Keratinocyte (primary cell): Measurements from ENCODE around the gene ATXN7L3. TPM values are rescaled to one million over a fixed set of nuclear protein-coding genes. Genes with fewer than 3 reads are reported as not detected.

Experiments used
- DNase-seq: peaks from one replicate; pipeline ENCODE4 v3.0.0-alpha.2; 2011; ENCODE audit warnings: low read depth, missing footprints, low spot score
- FAIRE-seq: peaks from 2 replicates; lab custom pipeline; 2011; peaks lifted over from hg19 to GRCh38; lab: Jason Lieb, UNC
- H2AFZ ChIP-seq: 2 replicates; pipeline ENCODE4 v1.6.0; 2012; ENCODE audit warnings: low read length, control low read depth, inconsistent platforms; ENCODE audit not compliant: control insufficient read depth
- H3K27ac ChIP-seq: 2 replicates; pipeline ENCODE4 v1.5.1; 2011; ENCODE audit warnings: low read length; ENCODE audit not compliant: control insufficient read depth, insufficient read depth
- H3K27me3 ChIP-seq: 3 replicates; pipeline ENCODE4 v1.6.0; 2011; ENCODE audit warnings: low read length; ENCODE audit not compliant: control insufficient read depth, insufficient read depth; ENCODE audit errors: extremely low read depth
- H3K36me3 ChIP-seq, 2 experiments: 2 replicates in 1 of 2; 3 replicates in 1 of 2; pipeline ENCODE4 v1.5.1; 2011; ENCODE audit warnings: low read length in 2 of 2, mild to moderate bottlenecking in 1 of 2; ENCODE audit not compliant: control insufficient read depth in 2 of 2, insufficient read depth in 2 of 2; ENCODE audit errors: extremely low read depth in 1 of 2
- H3K4me1 ChIP-seq: 3 replicates; pipeline ENCODE4 v1.5.1; 2011; ENCODE audit warnings: low read length; ENCODE audit not compliant: control insufficient read depth, insufficient read depth; ENCODE audit errors: extremely low read depth
- H3K4me2 ChIP-seq: 3 replicates; pipeline ENCODE4 v1.6.0; 2011; ENCODE audit warnings: low read depth, low read length; ENCODE audit not compliant: control insufficient read depth, insufficient read depth; ENCODE audit errors: extremely low read depth
- H3K4me3 ChIP-seq, 3 experiments: fragments of 200-600 bp in 1 of 3; sonication (generic) in 1 of 3; 2 replicates in 2 of 3; 3 replicates in 1 of 3; pipeline ENCODE4 v1.5.1; 2011 to 2016; ENCODE audit warnings: low read length in 3 of 3, mild to moderate bottlenecking in 3 of 3, control low read depth in 2 of 3, inconsistent platforms in 1 of 3, low read depth in 1 of 3, mixed read lengths in 1 of 3, mixed run types in 1 of 3, moderate library complexity in 1 of 3; ENCODE audit not compliant: control insufficient read depth in 2 of 3, insufficient read depth in 2 of 3; ENCODE audit errors: extremely low read depth in 1 of 3
- H3K79me2 ChIP-seq: 2 replicates; pipeline ENCODE4 v1.6.0; 2012; ENCODE audit warnings: low read length; ENCODE audit not compliant: control insufficient read depth, insufficient read depth
- H3K9ac ChIP-seq: 3 replicates; pipeline ENCODE4 v1.6.0; 2011; ENCODE audit warnings: low read length; ENCODE audit not compliant: control insufficient read depth, insufficient read depth; ENCODE audit errors: extremely low read depth
- H3K9me1 ChIP-seq: 3 replicates; pipeline ENCODE4 v1.6.0; 2011; ENCODE audit warnings: low read length; ENCODE audit not compliant: control insufficient read depth, insufficient read depth; ENCODE audit errors: extremely low read depth
- H3K9me3 ChIP-seq: 2 replicates; pipeline ENCODE4 v1.5.1; 2012; ENCODE audit warnings: low read depth, low read length; ENCODE audit not compliant: control insufficient read depth
- H4K20me1 ChIP-seq: 3 replicates; pipeline ENCODE4 v1.6.0; 2011; ENCODE audit warnings: low read length; ENCODE audit not compliant: control insufficient read depth, insufficient read depth; ENCODE audit errors: extremely low read depth
- EZH2 ChIP-seq: IDR thresholded peaks from one replicate; pipeline ENCODE4 v1.6.1; 2012; ENCODE audit warnings: inconsistent platforms, mild to moderate bottlenecking, low read length, moderate library complexity
- dilution Hi-C: fragments of 300-500 bp; cut with MboI; formaldehyde crosslinking; loops from one replicate; pipeline ENCODE4 v1.7.0; 2020; ENCODE audit warnings: low sequenced_read_pairs; ENCODE audit not compliant: extremely low pct_ligation_motif_present
- polyA plus RNA-seq, 5 experiments: library from polyadenylated mRNA; depleted of rRNA in 3 of 5; stranded (reverse) in 3 of 5; stranded (forward) in 1 of 5; unstranded in 1 of 5; fragments of >200 nt; gene quantifications; 1 replicate in 1 of 5; 2 replicates in 3 of 5; 3 replicates in 1 of 5; pipeline versions ENCODE4 v1.2.1 to v1.2.3, GENCODE V29; 2011 to 2012; ENCODE audit warnings: missing spikeins in 2 of 5, low read depth in 1 of 5, low replicate concordance in 1 of 5
- TF ChIP-seq, protein P1 (sequence below), 3 experiments: IDR thresholded peaks in 1 of 3; conservative IDR thresholded peaks in 1 of 3; optimal IDR thresholded peaks in 1 of 3; 2 replicates in 2 of 3; 3 replicates in 1 of 3; pipeline versions ENCODE3 to v1.5.1; 2011; ENCODE audit warnings: low read length in 3 of 3, mild to moderate bottlenecking in 3 of 3, moderate library complexity in 2 of 3, control low read depth in 1 of 3, inconsistent platforms in 1 of 3; ENCODE audit not compliant: insufficient read depth in 2 of 3; ENCODE audit errors: extremely low read depth in 1 of 3

ATXN7L3 gene
- polyA plus RNA-seq, 1 donor (not counting 4 experiments of a cell fraction or from before 2014, with no cell fraction given): 32.8 TPM

DNA sequence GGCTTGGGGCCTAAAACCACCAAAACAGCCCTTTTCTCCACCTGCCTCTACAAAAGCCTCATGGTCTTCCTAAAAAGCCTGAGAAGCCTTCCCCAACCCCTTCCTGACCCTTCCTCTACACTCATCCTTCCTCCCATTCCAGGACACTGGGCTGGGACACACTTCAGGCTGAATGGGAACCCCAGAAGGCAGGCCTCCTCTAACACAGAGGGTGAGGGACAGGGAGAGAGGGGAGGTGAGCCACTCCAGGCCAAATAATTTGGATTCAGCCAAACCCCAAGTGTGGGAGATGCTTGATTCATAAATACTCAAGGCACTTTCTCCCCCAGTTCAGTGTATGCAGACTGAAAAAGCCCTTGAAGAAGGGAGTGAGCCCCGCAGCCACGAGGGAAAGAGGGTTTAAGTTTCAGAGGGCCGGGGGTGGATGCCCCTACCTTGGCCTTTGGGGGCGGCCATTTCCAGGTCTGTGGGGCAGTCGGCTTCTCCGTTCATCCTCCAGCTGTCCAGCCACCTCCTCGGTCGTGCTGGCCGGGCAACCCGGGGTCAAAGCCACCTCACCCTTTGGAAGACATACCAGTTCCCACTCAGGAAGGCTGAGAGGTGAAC is 18.2 kb upstream of the ATXN7L3 start:
- Histone ChIP-seq H2AFZ (peak overlapping the region; percentile 40), H4K20me1 (no peaks in the 10 kb centered on the region)
- no peak for FAIRE-seq

DNA sequence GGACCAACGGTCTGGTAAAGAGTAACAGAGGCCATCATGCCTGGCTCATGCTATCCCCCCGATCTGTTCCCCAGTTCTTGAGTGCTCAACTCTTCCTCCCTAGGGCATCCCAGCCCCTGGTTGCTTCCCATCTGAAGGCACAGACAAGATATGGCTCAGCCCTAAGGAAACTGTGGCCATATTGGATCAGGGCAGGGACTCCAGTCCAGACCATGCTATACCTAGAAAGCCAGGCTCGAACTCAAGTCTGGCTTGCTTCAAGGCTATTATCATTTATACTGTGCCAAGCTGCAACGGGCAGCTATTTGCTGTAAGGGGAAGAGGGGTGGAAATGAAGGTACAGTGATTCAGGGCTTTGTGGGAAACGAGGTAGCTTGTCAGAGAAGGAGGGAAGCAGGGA is 17.0 kb upstream of the ATXN7L3 start:
- Histone ChIP-seq H4K20me1 (no peaks in the 10 kb centered on the region), H3K27ac (no peak overlapping the region), H3K36me3 (peaks cover 30 to 31% of the 10 kb centered on the region in 2 experiments), H3K27me3 (no peaks in the 10 kb centered on the region), H3K9me1 (no peaks in the 10 kb centered on the region), H2AFZ (no peak overlapping the region), H3K79me2 (peaks cover 24% of the 10 kb centered on the region), H3K4me1 (peaks cover 15% of the 10 kb centered on the region), H3K4me3 (no peak overlapping the region), H3K4me2 (no peak overlapping the region), H3K9ac (no peak overlapping the region), H3K9me3 (no peaks in the 10 kb centered on the region)
- dilution Hi-C loops: no loop called here
- DNase-seq: no peak
- TF ChIP-seq, protein P1, sequence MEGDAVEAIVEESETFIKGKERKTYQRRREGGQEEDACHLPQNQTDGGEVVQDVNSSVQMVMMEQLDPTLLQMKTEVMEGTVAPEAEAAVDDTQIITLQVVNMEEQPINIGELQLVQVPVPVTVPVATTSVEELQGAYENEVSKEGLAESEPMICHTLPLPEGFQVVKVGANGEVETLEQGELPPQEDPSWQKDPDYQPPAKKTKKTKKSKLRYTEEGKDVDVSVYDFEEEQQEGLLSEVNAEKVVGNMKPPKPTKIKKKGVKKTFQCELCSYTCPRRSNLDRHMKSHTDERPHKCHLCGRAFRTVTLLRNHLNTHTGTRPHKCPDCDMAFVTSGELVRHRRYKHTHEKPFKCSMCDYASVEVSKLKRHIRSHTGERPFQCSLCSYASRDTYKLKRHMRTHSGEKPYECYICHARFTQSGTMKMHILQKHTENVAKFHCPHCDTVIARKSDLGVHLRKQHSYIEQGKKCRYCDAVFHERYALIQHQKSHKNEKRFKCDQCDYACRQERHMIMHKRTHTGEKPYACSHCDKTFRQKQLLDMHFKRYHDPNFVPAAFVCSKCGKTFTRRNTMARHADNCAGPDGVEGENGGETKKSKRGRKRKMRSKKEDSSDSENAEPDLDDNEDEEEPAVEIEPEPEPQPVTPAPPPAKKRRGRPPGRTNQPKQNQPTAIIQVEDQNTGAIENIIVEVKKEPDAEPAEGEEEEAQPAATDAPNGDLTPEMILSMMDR (optimal IDR thresholded peaks at IDR 0.05 in 1 of 3, IDR thresholded peaks at IDR 0.05 in 1 of 3, conservative IDR thresholded peaks at IDR 0.05 in 1 of 3; ENCODE audit: extremely low read depth in 1 of 3, insufficient read depth in 2 of 3, low read length in 3 of 3): no peak
- no peak for TF ChIP-seq EZH2
- no peak for FAIRE-seq

More for the DNA sequence above, 18.2 kb upstream of the ATXN7L3 start:
- no peak for DNase-seq
- Histone ChIP-seq H3K9me1 (no peaks in the 10 kb centered on the region), H3K27ac (peak overlapping the region; percentile 69), H3K27me3 (no peaks in the 10 kb centered on the region), H3K4me2 (peak overlapping the region; percentile 96), H3K4me1 (peaks cover 27% of the 10 kb centered on the region), H3K36me3 (peaks cover 28% of the 10 kb centered on the region in 2 experiments), H3K4me3 (peak overlapping the region; percentile 64 to 89 (median 87)), H3K9me3 (no peaks in the 10 kb centered on the region), H3K9ac (peak overlapping the region; percentile 81), H3K79me2 (peaks cover 24% of the 10 kb centered on the region)
- TF ChIP-seq, protein P1 (optimal IDR thresholded peaks at IDR 0.05 in 1 of 3, IDR thresholded peaks at IDR 0.05 in 1 of 3, conservative IDR thresholded peaks at IDR 0.05 in 1 of 3; ENCODE audit: extremely low read depth in 1 of 3, insufficient read depth in 2 of 3, low read length in 3 of 3): no peak
- no peak for TF ChIP-seq EZH2
- dilution Hi-C loops: no loop called here
